ENCODE data around the gene TXNDC15. TPM values are rescaled to one million over a fixed set of nuclear protein-coding genes. Genes with fewer than 3 reads are reported as not detected.

The TXNDC15 gene
- total RNA-seq, 4 donors from 2014 or later: 37.0 to 81.1 (median 59.6) TPM

DNA sequence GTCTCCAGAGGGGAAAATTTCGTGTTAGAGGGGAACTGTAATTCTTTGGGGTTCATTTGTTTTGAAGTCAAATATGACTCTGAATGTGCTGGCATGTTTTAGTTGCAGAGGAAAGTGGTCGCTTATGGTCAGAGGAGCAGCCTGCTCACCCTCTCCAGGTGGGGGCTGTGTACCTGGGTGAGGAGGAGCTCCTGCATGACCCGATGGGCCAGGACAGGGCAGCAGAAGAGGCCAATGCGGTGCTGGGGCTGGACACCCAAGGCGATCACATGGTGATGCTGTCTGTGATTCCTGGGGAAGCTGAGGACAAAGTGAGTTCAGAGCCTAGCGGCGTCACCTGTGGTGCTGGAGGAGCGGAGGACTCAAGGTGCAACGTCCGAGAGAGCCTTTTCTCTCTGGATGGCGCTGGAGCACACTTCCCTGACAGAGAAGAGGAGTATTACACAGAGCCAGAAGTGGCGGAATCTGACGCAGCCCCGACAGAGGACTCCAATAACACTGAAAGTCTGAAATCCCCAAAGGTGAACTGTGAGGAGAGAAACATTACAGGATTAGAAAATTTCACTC, 13.5 kb downstream of the TXNDC15 start:
- TF ChIP-seq POLR2A (IDR thresholded peaks at IDR 0.05): no peak
- TF ChIP-seq, protein P1, sequence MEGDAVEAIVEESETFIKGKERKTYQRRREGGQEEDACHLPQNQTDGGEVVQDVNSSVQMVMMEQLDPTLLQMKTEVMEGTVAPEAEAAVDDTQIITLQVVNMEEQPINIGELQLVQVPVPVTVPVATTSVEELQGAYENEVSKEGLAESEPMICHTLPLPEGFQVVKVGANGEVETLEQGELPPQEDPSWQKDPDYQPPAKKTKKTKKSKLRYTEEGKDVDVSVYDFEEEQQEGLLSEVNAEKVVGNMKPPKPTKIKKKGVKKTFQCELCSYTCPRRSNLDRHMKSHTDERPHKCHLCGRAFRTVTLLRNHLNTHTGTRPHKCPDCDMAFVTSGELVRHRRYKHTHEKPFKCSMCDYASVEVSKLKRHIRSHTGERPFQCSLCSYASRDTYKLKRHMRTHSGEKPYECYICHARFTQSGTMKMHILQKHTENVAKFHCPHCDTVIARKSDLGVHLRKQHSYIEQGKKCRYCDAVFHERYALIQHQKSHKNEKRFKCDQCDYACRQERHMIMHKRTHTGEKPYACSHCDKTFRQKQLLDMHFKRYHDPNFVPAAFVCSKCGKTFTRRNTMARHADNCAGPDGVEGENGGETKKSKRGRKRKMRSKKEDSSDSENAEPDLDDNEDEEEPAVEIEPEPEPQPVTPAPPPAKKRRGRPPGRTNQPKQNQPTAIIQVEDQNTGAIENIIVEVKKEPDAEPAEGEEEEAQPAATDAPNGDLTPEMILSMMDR (IDR thresholded peaks at IDR 0.05 in 4 of 5, conservative IDR thresholded peaks at IDR 0.05 in 1 of 5): no peak
- Histone ChIP-seq H3K27ac (no peak overlapping the region), H3K4me1 (no peaks in the 10 kb centered on the region), H3K27me3 (no peaks in the 10 kb centered on the region), H3K36me3 (peaks cover 0 to 10% of the 10 kb centered on the region in 2 donors), H3K4me3 (no peak overlapping the region), H3K9me3 (no peaks in the 10 kb centered on the region)
- in situ Hi-C loops (cut with MboI; ENCODE audit: low sequenced_read_pairs in 4 of 4): loop anchor here in 1 of 4 donors (25.0 kb wide), 1 partner anchor 500 kb away; no protein-coding TSS in a partner anchor
- no peak for ATAC-seq
- intact Hi-C loops (cut with DNase I; ENCODE audit: low total_unique reads): no loop called here
- DNase-seq: no peak

DNA sequence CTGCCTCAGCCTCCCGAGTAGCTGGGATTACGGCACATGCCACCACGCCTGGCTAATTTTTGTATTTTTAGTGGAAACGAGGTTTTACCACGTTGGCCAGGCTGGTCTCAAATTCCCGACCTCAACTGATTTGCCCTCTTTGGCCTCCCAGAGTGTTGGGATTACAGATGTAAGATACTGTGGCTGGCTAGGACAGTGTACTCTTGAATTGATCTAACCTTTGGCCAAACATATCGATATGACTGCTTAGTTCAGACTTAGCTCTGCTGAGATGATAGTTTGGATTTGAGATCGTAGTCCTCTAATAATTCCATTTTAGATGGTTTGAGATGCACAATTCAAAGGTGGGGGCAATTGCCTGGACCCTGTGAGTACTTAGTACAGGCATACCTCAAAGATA, 15.2 kb downstream of the TXNDC15 start:
- ATAC-seq (no peak), DNase-seq (no peak)
- TF ChIP-seq, protein P1 (IDR thresholded peaks at IDR 0.05 in 4 of 5, conservative IDR thresholded peaks at IDR 0.05 in 1 of 5): no peak
- Histone ChIP-seq H3K4me1 (no peaks in the 10 kb centered on the region), H3K4me3 (no peak overlapping the region), H3K27ac (no peak overlapping the region), H3K36me3 (peaks cover 0 to 16% of the 10 kb centered on the region in 2 donors), H3K9me3 (no peaks in the 10 kb centered on the region), H3K27me3 (no peaks in the 10 kb centered on the region)
- in situ Hi-C loops (cut with MboI; ENCODE audit: low sequenced_read_pairs in 4 of 4): loop anchor here in 1 of 4 donors (25.0 kb wide), 1 partner anchor 502 kb away; no protein-coding TSS in a partner anchor
- intact Hi-C loops (cut with DNase I; ENCODE audit: low total_unique reads): no loop called here

DNA sequence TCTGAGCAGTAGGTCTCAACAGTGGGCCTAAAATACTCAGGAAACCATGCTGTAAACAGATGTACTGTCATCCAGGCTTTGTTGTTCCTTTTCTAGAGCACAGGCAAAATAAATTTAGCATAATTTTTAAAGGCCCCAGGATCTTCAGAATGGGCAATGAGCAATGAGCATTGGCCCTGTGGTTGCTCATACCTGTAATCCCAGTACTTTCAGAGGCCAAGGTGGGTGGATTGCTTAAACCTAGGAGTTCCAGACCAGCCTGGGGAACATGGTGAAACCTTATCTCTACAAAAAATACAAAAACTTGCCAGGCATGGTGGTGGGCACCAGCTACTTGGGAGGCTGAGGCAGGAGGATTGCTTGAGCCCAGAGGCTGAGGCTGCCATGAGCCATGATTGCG, 17.3 kb downstream of the TXNDC15 start:
- intact Hi-C loops (cut with DNase I; ENCODE audit: low total_unique reads): no loop called here
- peaks cover 0 to 16% of the 10 kb centered on the region in 2 donors for H3K36me3 ChIP-seq
- TF ChIP-seq, protein P1 (IDR thresholded peaks at IDR 0.05 in 4 of 5, conservative IDR thresholded peaks at IDR 0.05 in 1 of 5): no peak
- TF ChIP-seq POLR2A (IDR thresholded peaks at IDR 0.05): no peak
- no peaks in the 10 kb centered on the region for H3K9me3 ChIP-seq
- no peaks in the 10 kb centered on the region for H3K4me1 ChIP-seq
- no peak for ATAC-seq
- H3K4me3 ChIP-seq: no peak overlapping the region
- in situ Hi-C loops (cut with MboI; ENCODE audit: low sequenced_read_pairs in 4 of 4): loop anchor here in 1 of 4 donors (25.0 kb wide), 1 partner anchor 504 kb away; no protein-coding TSS in a partner anchor
- no peak overlapping the region for H3K27ac ChIP-seq
- no peak for DNase-seq
- H3K27me3 ChIP-seq: no peaks in the 10 kb centered on the region

DNA sequence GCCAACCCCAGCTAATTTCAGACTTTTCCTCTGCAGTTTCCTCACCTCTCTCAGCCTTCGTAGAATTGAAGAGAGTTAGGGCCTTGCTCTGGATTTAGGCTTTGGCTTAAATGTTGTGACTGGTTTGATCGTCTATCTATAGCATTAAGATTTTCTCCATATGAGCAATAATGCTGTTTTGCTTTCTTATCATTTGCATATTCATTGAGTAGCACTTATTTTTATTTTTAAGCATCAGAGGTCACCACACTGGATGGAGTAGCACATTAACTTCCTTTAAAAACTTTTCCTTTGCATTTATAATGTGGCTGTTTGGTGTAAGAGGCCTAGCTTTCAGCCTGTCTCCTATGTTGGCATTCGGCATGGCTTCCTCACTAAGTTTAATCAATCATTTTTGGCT, 18.1 kb downstream of the TXNDC15 start:
- H3K9me3 ChIP-seq: no peaks in the 10 kb centered on the region
- H3K27me3 ChIP-seq: no peaks in the 10 kb centered on the region
- DNase-seq (no peak), ATAC-seq (no peak)
- in situ Hi-C loops (cut with MboI; ENCODE audit: low sequenced_read_pairs in 4 of 4) (loop anchor here in 1 of 4 donors (25.0 kb wide), 1 partner anchor 505 kb away; no protein-coding TSS in a partner anchor), intact Hi-C loops (cut with DNase I; ENCODE audit: low total_unique reads) (no loop called here)
- no peaks in the 10 kb centered on the region for H3K4me1 ChIP-seq
- no peak overlapping the region for H3K4me3 ChIP-seq
- no peak for TF ChIP-seq POLR2A (IDR thresholded peaks at IDR 0.05)
- TF ChIP-seq, protein P1 (IDR thresholded peaks at IDR 0.05 in 4 of 5, conservative IDR thresholded peaks at IDR 0.05 in 1 of 5): no peak
- peaks cover 0 to 21% of the 10 kb centered on the region in 2 donors for H3K36me3 ChIP-seq
- no peak overlapping the region for H3K27ac ChIP-seq
